ENCODE results near the gene PNMA8A. TPM values are rescaled to one million over a fixed set of nuclear protein-coding genes. Genes with fewer than 3 reads are reported as not detected.

Gene PNMA8A
- total and polyA plus RNA-seq, 2 of the 8 experiments (the other 6 are each of a cell fraction or from before 2014, with no cell fraction given), result 10.0 to 22.8 TPM

- Histone ChIP-seq H2BK15ac (ENCODE audit: low read length) (no peak overlapping the region), H3K9ac (replicated peaks in 1 of 4; ENCODE audit: extremely low read depth in 1 of 4, low read depth in 3 of 4, low read length in 3 of 4) (peak overlapping the region in 2 of 4 experiments; percentile 17 to 20; a peak in 3 of 7 replicates), H3K36me3 (ENCODE audit: control insufficient read depth in 2 of 4, insufficient read depth in 4 of 4, low read length in 3 of 4) (no peaks in the 10 kb centered on the region), H3K27ac (ENCODE audit: low read depth, low read length) (no peak overlapping the region), H3K4me2 (ENCODE audit: insufficient read depth in 1 of 2, low read depth in 2 of 2, low read length in 2 of 2) (peak overlapping the region; percentile 90 to 98), H2AFZ (ENCODE audit: low read length) (peak overlapping the region; percentile 93), H4K8ac (ENCODE audit: extremely low read depth, insufficient read depth, low read length) (no peak overlapping the region), H2BK20ac (ENCODE audit: low read length) (no peak overlapping the region), H2BK5ac (ENCODE audit: low read depth, low read length) (peak overlapping the region; percentile 48; the same call in 1 of the 2 replicates), H3K4me1 (replicated peaks in 1 of 4; ENCODE audit: control insufficient read depth in 3 of 4, insufficient read depth in 4 of 4, low read length in 3 of 4) (peaks cover 3 to 6% (median 5%) of the 10 kb centered on the region in 4 experiments; a peak in 6 of 7 replicates), H3K4me3 (ENCODE audit: extremely low read depth in 1 of 4, insufficient read depth in 2 of 4, low read depth in 3 of 4, low read length in 4 of 4) (peak overlapping the region; percentile 69 to 84 (median 78)), H2AK5ac (ENCODE audit: low read depth, low read length) (no peak overlapping the region), H2BK120ac (replicated peaks; ENCODE audit: low read depth, low read length) (no peak overlapping the region), H3K18ac (ENCODE audit: extremely low read depth, low read length) (peak overlapping the region; percentile 95; the same call in 1 of the 2 replicates), H3K23me2 (ENCODE audit: low read depth, low read length) (peaks cover 8% of the 10 kb centered on the region), H3K9me3 (ENCODE audit: insufficient read depth in 2 of 2, low read depth in 1 of 2, low read length in 1 of 2) (no peaks in the 10 kb centered on the region), H3K27me3 (replicated peaks in 1 of 4; ENCODE audit: control insufficient read depth in 3 of 4, extremely low read depth in 1 of 4, insufficient read depth in 3 of 4, low read length in 3 of 4) (peaks cover 0 to 20% (median 15%) of the 10 kb centered on the region in 4 experiments; a peak in 5 of 7 replicates), H4K5ac (ENCODE audit: insufficient read length, low read depth, low read length) (no peak overlapping the region), H3K79me2 (ENCODE audit: control insufficient read depth in 1 of 2, insufficient read depth in 2 of 2, low read length in 2 of 2) (no peaks in the 10 kb centered on the region), H3K14ac (ENCODE audit: insufficient read length) (no peak overlapping the region), H3K79me1 (ENCODE audit: low read depth, low read length) (no peaks in the 10 kb centered on the region), H4K20me1 (replicated peaks in 1 of 2; ENCODE audit: control insufficient read depth in 1 of 2, insufficient read depth in 2 of 2, low read length in 2 of 2) (no peaks in the 10 kb centered on the region), H3K56ac (replicated peaks; ENCODE audit: insufficient read length, low read depth, low read length) (no peak overlapping the region), H3K4ac (replicated peaks; ENCODE audit: insufficient read length, low read depth, low read length) (no peak overlapping the region), H3K23ac (ENCODE audit: insufficient read length) (no peak overlapping the region), H2BK12ac (ENCODE audit: low read depth, low read length) (no peak overlapping the region), H4K91ac (replicated peaks; ENCODE audit: insufficient read length, low read length) (peak overlapping the region; percentile 18)
- DNase-seq (ENCODE audit: low read depth in 1 of 2, low spot score in 2 of 2) (peak in 1 of 2 experiments; percentile 91), FAIRE-seq (peak; percentile 77)
- CTCF ChIA-PET (ENCODE audit: partially characterized antibody), result interaction anchor here (1.1 to 2.4 kb wide), 6 partner anchors 12 to 61 kb away, joined by 3 to 10 read pairs (median 4); no protein-coding TSS in a partner anchor
- POLR2A ChIA-PET (ENCODE audit: partially characterized antibody), result interaction anchor here (1.1 to 1.2 kb wide), 2 partner anchors 22 to 30 kb away, joined by 3 read pairs; no protein-coding TSS in a partner anchor
- WGBS, 2 experiments (ENCODE audit: extremely low coverage in 1 of 2, insufficient coverage in 1 of 2, insufficient read length in 1 of 2, insufficient replicate concordance in 2 of 2, low coverage in 1 of 2, low lambda C conversion rate in 2 of 2, missing lambda C conversion rate in 1 of 2), result 5% methylated on average over 32 of the region's 32 CpGs; no CpG with 5 or more reads in 1 of the 2 experiments
- TF ChIP-seq BACH1 (IDR thresholded peaks at IDR 0.05; ENCODE audit: low read length), result no peak
- no peak for TF ChIP-seq ATF3 (IDR thresholded peaks at IDR 0.05; ENCODE audit: insufficient read depth, low read depth, low read length)
- TF ChIP-seq SAP30 (IDR thresholded peaks at IDR 0.05; ENCODE audit: insufficient read depth, insufficient replicate concordance, low read length), result peak; percentile 85
- TF ChIP-seq EZH2 (IDR thresholded peaks at IDR 0.05; ENCODE audit: low read depth, low read length, severe bottlenecking), result no peak
- no peak for TF ChIP-seq ZNF274 (IDR thresholded peaks at IDR 0.05; ENCODE audit: borderline replicate concordance, extremely low read depth, low read length)
- no peak for TF ChIP-seq GTF2F1 (IDR thresholded peaks at IDR 0.05; ENCODE audit: borderline replicate concordance, low read depth, low read length)
- no peak for TF ChIP-seq CBX5 (IDR thresholded peaks at IDR 0.05; ENCODE audit: low read depth, low read length)
- TF ChIP-seq CBX8 (IDR thresholded peaks at IDR 0.05; ENCODE audit: borderline replicate concordance, low read depth, low read length), result no peak
- no peak for TF ChIP-seq CEBPB (IDR thresholded peaks at IDR 0.05; ENCODE audit: low read depth, low read length)
- peak; percentile 83 for TF ChIP-seq KDM4A (IDR thresholded peaks at IDR 0.05; ENCODE audit: low read depth, low read length, severe bottlenecking)
Measured at GRCh38 chr19:46426506-46427162, 44.7 kb downstream of the PNMA8A start.

All from H1 (cell line).